Measurements from ENCODE around the gene RASSF4. TPM values are rescaled to one million over a fixed set of nuclear protein-coding genes. Genes with fewer than 3 reads are reported as not detected.

The RASSF4 gene, protein sequence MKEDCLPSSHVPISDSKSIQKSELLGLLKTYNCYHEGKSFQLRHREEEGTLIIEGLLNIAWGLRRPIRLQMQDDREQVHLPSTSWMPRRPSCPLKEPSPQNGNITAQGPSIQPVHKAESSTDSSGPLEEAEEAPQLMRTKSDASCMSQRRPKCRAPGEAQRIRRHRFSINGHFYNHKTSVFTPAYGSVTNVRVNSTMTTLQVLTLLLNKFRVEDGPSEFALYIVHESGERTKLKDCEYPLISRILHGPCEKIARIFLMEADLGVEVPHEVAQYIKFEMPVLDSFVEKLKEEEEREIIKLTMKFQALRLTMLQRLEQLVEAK
- total RNA-seq, result 22.7 TPM

DNA sequence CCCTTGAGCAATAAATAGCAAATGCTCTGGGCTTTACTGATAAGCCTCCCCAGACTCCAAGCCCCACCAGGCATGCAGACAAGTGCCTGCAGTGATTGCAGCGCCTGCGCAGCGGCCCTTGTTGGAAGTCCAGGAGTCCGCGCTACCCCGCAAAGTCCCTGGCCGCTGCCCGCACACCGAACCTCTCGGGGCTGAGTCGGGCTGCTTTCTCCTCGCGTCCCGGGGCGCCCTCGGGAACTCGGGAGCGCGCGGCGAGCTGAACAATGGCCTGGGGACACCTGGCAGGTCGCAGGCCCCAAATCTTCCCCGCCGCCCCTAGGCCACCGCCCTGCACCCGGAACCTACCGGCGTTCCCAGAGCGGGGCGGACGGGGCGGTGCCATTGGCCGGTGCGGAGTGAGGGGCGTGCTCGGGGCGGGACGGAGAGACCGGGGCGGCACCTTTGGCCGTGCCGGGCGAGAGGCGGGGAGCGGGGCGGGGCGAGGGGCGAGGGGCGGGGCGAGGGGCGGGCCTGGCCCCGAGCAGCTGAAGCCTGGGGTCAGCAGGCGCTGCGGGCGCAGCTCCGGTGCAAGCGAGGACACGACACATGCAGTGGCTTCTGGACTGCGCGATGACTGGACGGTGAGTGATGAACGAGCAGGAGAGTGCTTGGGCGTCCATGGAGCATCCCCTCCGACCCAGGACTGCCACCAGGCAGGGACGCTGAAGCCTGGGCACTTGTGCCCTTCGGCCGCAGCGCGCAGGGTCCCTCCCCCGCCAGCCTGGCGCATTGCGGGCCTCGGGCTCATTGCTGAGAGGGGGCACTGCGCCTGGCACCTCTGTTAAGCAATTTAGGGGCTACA, at the start of gene RASSF4:
Gene RASSF4 (plus strand): TSS at position 556 of the 841 bp plus-strand sequence. CDS start 10,401 bp downstream, outside the sequence.
- peak; percentile 94 for DNase-seq (ENCODE audit: low spot score)

DNA sequence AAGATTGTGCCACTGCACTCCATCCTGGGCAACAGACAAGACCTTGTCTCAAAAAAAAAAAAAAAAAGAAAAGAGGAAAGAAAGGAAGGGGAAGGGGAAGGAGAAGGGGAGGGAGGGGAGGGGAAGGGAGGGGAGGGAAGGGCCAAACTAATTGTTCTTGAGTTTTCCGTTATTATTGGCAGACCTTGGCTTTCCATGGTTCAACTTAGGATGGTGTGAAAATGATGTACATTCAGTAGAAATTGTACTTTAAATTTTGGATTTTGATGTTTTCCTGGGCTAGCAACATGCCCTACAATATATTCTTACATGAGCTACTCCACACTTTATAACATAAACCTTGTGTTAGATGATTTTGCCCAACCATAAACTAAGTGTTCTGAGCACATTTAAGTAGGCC, 49.7 kb upstream of the RASSF4 start:
- no peak for DNase-seq (ENCODE audit: low spot score)

DNA sequence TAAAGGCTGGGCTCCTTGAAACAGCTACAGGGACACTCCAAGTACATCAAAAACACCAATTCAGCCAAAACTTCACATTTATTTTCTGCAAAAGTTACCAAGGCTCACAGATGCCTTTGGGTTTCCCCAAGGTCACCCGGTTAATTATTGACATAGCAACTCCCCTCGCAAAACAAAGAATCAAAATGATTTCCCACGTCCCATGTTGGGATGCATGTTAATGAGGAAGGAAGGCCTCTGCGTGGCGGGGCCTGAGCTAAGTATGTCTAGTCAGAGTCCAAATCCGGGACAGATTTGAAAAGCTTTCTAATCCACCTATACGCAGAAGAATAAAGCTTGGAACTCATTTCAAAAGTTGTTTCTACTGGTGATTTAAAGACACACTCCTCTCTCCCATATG, 49.0 kb upstream of the RASSF4 start:
- DNase-seq (ENCODE audit: low spot score), result no peak

DNA sequence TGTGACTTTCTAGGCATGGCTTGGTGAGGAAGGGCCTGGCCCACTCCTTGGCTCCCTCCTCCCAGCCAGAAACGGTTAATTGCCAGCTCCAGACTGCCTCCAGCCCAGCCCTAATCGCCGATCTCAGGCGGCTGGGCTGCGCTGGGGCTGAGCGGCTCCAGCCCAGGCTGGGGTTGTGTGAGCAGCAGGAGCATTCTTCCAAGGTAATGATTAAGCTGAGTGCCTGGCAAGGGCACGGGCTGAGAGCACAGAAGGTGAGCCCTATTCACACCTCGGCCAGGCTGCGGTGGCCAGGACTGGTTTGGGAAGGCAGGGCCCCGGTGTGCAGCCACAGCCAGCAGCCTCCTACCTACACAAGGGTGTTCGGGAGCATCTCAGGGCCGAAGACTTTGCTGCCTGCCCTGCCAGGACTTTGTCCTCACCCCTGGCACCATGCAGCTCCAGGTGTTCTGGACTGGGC, 48.5 kb upstream of the RASSF4 start, which contains the start of gene TMEM72:
Gene TMEM72 (plus strand): TSS at position 257 of the 460 bp plus-strand sequence. CDS start 176 bp downstream, at position 433.
- no peak for DNase-seq (ENCODE audit: low spot score)

DNA sequence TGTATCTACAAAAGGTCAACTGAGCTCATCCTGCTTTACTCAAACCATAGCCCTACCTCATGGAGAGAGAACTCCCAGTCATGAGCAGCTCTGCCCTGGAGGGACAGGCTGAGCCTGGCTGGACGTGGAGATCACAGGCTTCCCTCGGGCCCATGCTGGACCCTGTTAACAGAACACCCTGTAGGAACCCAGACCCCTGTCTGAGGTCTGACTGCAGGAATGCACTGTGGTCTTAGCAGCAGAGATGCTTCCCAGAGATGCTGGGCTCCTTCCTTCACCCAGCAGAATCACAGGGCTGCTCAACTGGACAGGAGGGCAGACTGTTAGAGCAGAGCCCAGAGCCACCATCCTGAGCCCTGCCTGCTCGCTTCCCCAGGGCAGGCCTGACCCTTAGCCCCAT, 47.7 kb upstream of the RASSF4 start:
- DNase-seq (ENCODE audit: low spot score), result no peak

DNA sequence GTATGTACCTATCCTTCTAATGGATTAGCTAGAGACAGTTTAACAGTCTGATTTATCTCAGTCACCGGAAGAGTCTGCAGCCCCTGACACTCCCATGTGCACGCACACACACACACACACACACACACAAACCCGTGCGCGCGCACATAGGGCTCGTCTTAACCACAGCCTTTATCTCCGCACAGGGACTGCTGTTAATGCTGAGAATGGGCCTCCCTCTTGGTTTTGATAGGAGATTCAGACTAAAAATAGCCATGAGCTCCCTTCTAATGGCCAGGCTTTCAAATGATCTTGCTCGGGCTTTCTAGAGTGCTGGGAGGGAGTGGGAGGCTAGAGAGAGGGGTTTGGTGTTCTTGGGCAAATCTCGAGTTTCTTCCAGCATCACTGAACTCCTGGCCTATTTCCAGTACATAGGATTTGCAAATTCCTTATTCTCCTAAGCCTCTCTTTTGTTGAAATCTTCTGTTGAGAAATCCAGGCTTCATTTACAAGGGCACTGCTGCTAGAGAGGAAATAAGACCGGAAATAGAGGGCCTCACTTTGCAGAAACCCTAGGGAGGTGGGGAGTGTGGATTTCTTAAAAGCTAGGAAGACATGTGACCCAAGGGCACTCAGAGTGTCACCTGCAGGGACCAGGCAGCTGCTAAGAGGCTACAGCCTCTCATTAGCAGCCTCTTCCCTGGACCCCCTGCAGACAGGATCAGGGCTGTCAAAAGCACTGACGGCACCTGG, 46.1 kb upstream of the RASSF4 start:
- no peak for DNase-seq (ENCODE audit: low spot score)

DNA sequence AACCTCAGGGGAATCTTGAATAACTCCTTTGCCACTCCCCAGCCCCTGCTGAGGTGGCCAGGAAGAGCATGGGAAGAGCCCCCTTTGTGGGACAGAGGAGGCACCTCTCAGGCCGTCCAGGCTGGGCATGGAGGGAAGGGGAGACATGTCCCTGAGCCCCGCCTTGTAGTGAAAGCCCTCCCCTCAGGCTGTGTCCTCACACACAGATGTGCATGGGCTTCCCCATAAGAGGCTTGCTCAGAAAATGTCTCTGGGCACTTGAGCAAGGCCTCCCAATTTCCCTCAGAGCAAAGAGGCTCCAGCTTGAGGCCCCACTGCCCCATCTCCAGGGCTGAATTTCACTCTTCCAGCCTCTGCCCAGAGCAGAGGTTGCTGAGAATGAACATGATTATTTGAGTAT, 44.7 kb upstream of the RASSF4 start:
- no peak for DNase-seq (ENCODE audit: low spot score)

DNA sequence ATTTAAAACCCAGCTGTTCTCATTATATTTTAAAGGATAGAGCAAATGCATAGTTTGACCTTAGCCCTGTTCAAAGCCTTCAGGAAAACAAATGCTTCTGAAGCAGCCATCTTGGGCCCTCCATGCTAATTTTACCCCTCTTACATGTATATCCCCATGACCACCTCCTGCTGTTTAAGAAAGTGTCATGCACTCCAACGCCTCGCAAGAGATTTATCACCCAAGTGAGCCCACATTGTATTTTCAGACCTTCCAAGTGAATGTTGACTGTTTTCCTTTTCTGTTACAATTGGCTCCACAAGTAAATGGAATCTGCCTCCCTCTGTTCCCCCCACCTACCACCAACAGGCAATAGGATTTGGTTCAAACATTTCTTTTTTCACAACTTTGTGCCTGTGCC, 43.2 kb upstream of the RASSF4 start:
- no peak for DNase-seq (ENCODE audit: low spot score)

DNA sequence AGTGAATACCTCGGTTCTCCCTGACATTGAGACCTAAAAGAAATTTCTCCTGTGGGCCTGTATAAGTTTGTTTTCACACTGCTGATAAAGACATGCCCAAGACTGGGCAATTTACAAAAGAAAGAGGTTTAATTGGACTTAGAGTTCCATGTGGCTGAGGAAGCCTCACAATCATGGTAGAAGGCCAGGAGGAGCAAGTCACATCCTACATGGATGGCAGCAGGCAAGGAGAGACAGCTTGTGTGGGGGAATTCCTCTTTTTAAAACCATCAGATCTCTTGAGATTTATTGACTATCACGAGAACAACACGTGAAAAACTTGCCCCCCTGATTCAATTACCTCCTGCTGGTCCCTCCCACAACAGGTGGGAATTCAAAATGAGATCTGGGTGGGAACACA, 41.8 kb upstream of the RASSF4 start:
- no peak for DNase-seq (ENCODE audit: low spot score)

DNA sequence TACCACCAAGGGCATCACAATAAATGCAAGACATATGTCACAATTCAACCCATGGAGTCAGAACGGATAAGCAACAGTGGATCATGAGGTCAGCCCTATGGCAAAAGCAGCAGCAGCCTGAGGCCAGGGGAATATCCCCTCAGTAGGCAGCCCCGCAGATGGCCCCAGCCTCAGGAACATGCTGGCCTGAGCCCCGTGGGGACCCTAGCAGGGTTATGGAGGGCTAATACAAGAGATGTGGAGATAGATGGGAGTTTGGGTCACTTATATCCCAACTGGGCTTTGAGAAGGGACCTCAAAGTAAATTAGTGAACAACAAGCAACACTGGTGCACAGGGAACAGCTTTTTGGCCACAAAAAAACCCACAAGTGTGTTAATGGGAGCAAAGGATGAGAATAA, 39.4 kb upstream of the RASSF4 start:
- no peak for DNase-seq (ENCODE audit: low spot score)

DNA sequence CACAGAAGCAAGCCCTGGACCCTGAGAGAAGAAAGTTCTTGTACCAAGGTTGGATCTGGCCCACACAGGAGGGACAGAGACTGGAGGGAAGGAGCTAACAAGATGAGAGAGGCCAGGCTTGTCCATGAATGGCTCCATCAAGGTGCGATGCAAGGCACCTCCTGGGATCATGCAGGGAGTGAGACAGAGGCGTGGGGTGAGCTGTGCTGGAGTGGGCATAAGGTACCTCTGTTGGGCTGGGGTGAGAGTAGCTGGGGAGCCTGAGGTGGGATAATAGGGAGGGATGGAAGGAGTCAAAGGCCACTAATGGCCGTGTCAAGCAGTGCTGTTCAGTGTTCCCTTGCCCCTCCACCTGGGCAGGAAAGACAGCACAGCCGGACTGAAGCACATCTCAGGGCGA, 38.5 kb upstream of the RASSF4 start:
- DNase-seq (ENCODE audit: low spot score), result no peak

DNA sequence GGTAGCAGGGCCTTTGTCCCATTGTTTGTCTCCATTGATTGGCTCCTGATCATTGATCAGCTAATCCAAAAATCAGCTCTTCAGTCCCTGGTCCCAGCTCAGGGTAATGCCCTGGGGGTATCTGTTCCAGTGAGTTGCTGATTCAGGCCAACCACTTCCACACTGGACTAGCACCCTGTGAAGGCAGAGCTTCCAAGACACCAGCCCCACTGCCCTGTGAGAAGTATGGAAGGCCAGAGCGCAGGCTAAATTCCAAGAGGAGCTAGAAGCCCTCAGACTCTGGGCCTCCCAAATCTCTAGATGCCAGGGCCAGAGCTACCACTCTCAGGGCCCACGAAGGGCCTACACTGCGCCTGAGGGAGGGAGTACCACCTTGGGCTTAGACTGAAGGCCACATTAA, 38.1 kb upstream of the RASSF4 start:
- no peak for DNase-seq (ENCODE audit: low spot score)

DNA sequence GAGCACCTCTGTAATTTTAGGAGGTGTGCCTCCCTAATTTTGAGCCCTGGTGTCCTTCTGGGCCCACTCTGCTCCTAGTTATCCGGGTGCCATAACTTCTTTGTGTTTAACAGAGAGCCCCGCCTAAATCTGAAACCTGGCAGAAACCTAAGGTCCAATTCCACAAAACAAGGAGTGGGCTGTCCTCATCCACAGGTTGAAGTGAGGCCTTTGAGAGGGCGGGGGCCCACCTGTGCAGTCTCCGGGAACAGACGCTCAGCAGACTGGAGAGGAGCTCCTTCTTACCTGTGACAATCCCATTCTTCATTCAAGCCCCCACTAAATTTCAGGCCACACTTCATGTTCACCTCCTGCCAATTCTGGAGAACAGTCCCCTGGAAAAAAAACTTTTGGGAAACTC, 37.6 kb upstream of the RASSF4 start:
- peak; percentile 15 for DNase-seq (ENCODE audit: low spot score)

DNA sequence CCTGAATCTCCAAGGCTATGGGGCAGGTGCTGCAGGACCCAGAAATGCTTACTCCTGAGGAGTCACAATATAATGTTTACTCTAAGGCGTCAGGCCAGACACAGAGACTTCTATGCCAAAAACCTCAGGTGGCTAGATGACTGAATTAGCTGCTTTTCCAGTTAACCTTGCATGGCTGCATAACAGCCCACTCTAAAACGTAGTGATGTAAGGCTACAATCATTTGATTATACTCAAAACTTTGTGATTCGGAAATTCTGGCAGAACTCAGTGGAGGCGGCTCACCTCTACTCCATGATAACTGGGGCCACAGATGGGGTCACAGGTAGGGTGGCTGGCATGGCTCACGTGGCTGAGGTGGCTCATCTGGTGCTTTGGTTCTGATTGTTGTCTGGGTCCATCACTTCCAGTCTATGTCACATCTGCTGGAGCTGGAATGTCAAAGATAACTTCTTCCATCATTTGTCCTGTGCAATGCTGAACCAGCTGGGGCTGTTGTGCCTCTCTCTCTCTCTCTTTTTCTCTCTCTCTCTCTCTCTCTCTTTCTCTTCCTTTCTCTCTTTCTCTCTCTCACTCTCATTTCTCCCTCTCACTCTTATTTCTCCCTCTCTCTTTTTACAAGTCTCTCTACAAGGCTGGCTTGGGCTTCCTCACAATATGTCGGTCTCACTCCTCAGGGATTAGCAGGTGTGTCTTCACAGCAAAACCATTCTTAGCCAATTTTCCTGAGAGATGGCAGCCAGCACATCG, 36.6 kb upstream of the RASSF4 start:
- DNase-seq (ENCODE audit: low spot score), result peak; percentile 19

DNA sequence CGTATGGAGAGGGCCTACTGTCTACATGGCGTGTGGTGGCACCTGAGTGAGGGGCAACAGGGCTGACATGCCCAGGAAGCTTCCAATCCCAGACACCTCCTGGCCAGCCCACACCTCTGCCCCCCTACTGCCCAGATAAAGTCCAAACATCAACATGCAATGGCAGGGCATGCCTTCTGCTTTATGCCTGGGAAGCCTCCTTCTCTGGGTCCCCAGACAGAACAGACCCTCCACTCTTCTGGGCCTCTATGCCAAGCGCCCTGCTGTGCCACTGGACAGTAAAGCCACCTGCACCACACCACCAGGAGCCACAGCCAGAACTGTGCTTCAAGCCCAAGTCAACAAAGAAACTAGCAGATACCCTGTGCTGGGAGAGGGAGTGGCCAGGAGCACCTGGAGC, 36.0 kb upstream of the RASSF4 start:
- DNase-seq (ENCODE audit: low spot score), result no peak

DNA sequence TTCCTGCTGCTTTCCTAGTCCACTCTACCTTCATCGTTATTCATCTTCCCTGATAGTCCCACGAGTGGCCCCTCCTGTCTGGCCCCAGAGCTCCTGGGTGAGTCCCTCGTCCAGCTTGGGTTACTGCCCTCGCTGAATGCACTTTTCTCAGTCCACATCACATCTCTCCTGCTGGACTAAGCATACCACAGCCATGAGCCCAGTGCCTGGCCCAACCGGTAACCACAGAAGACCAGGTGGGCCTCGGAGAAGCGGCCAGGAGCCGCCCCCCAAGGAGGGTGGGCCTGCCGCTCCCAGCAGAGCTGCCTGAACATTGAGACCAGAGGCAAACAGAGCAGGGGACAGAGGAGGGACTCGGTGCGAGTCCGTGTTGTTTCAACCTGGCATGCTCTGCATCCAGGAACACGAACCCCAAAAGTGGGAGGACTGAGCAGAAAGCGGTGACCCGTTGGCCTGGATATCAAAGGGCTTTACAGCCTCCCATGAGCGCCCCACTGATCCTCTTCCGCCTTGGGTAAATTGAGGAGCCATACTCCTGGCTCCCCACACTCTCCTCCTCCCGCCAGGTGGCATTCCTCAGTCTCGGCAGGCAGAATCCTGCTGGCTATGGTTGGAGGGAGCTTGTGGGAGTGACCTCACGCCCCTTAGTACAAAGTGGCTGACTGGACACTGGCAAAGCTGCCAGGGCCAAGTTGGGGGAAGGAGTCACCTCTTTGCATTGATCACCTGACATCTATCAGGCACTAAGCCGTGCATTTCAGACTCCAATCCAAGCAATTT, 35.2 kb upstream of the RASSF4 start:
- peak; percentile 25 for DNase-seq (ENCODE audit: low spot score)

DNA sequence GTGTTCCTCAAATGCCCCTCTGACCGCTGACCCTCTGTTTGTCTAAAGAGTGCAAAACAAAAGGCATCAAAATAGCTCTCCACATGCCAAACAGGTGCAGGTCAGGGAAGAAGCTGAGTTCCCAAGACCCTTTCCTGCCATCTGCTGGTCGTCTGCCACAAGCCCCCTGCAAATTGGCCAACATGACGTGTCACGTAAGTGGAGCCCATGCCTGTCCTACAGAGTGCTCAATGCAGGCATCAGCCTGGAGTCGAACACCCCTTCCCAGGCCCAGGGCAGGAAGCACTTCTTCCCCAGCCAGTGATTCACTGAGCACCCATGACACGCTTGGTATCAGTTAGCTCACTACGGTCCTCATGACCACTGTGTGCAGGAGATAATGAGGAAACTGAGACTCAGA, 34.4 kb upstream of the RASSF4 start:
- DNase-seq (ENCODE audit: low spot score), result no peak

DNA sequence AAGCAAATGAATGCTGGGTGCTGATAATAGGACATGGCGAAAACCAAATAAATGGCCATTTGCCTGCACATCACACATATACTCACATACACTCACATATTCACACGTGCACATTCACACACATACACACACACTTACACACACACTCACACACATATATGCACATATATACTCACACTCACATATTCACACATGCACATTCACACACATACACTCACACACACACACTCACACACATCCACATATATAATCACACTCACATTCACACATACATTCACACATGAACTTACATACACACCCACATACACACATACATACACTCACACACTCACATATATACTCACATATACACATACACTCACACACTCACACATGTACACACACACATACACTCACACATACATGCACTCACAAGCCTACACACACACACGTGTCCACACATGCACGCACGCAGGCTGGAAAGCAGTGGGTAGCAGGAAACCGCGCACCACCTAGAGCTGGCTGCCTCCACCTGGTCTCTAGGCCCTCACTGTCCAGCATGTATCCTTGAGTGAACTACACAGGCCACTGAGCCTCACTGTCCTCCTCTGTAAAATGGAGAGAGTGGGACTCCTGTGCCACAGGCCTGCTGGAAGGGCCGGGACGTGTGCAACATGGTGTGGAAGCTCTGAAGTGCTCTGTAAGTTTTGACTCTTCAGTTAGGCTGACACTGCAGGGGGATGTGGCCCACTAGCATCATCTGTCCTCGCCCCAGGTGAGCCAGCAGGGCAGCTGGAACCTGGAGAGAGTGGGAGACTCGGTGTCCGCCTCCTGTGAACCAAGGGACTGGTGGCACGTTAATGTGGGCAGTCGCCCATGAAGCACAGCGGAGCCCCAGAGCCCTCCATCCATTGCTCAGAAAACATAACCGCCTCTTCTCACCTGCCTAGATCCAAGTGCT, 33.5 kb upstream of the RASSF4 start:
- peak; percentile 15 for DNase-seq (ENCODE audit: low spot score)

DNA sequence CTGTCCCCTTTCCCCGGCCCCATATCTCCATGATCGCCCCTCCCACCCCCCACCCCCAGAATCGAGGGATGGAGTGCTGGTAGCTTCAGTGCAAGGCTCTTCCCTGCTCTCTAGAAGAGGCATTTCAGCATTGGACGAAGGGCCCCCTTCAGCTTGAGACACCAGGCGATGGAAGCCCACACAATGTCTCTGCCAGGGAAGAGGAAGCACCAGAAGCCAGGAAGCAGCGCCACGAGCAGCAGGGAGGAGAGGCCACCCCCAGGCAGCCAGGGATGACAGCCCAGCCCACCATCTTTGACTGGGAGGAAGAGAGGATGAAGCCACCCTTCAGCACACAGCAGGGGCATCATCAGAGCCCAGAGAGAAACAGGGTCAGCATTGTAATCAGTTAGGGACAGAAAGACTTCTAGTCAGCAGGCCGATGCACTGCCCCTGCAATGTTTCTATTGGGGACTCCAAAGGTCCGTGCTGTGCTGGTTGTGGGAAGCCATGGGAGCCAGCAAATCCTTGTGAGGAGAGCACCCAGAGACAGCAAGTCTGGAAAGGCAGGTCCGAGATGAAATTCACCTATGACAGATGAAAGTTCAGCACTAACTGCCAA, 32.8 kb upstream of the RASSF4 start:
- no peak for DNase-seq (ENCODE audit: low spot score)
